Endothelial cell of umbilical vein (primary cell): Measurements from ENCODE around the gene RAB3D. TPM values are rescaled to one million over a fixed set of nuclear protein-coding genes. Genes with fewer than 3 reads are reported as not detected.

Source experiments
- BruUV-seq: library from RNA; stranded (reverse); fragments of 400-500 nt; replicated peaks from 2 replicates; lab custom pipeline; 2021; lab: Mats Ljungman, UMichigan
- CTCF ChIA-PET: fragments of 300-600, 350-600 bp; sonication (Branson Sonifier 250); formaldehyde crosslinking; loops from one replicate; lab custom pipeline; 2021; ENCODE audit warnings: antibody characterized with exemption, inconsistent platforms; lab: Charles Lee
- POLR2A ChIA-PET: fragments of 300-600, 350-600 bp; sonication (Branson Sonifier 250); formaldehyde crosslinking; loops from one replicate; lab custom pipeline; 2021; ENCODE audit warnings: antibody characterized with exemption, inconsistent platforms; lab: Charles Lee
- DNase-seq: peaks from one replicate; pipeline ENCODE4 v3.0.0-alpha.2; 2011; ENCODE audit warnings: low read depth, low spot score
- FAIRE-seq: peaks from 2 replicates; lab custom pipeline; 2011; peaks lifted over from hg19 to GRCh38; lab: Jason Lieb, UNC
- H2AFZ ChIP-seq: 2 replicates; pipeline ENCODE4 v1.6.0; 2012; ENCODE audit warnings: low read depth, low read length, control low read depth, inconsistent platforms
- H3K27ac ChIP-seq: 2 replicates; pipeline ENCODE4 v1.5.1; 2011; ENCODE audit warnings: low read depth, mild to moderate bottlenecking, control low read depth, low read length, moderate library complexity; ENCODE audit not compliant: insufficient read depth
- H3K27me3 ChIP-seq, 2 experiments: 2 replicates each; pipeline versions ENCODE4 v1.6.0 to v1.6.1; 2011; ENCODE audit warnings: low read length in 2 of 2, mixed read lengths in 1 of 2; ENCODE audit not compliant: control insufficient read depth in 2 of 2, insufficient read depth in 2 of 2
- H3K36me3 ChIP-seq, 2 experiments: 2 replicates in 1 of 2; 3 replicates in 1 of 2; pipeline ENCODE4 v1.5.1; 2011; ENCODE audit warnings: low read length in 2 of 2, mild to moderate bottlenecking in 1 of 2, moderate library complexity in 1 of 2; ENCODE audit not compliant: control insufficient read depth in 2 of 2, insufficient read depth in 2 of 2; ENCODE audit errors: extremely low read depth in 1 of 2
- H3K4me1 ChIP-seq: 3 replicates; pipeline ENCODE4 v1.5.1; 2011; ENCODE audit warnings: mild to moderate bottlenecking, low read length; ENCODE audit not compliant: control insufficient read depth, insufficient read depth; ENCODE audit errors: extremely low read depth
- H3K4me2 ChIP-seq: 2 replicates; pipeline ENCODE4 v1.6.1; 2011; ENCODE audit warnings: low read length, control low read depth, mixed read lengths; ENCODE audit not compliant: insufficient read depth
- H3K4me3 ChIP-seq, 3 experiments: fragments of 200-600 bp in 1 of 3; sonication (generic), shearing (Covaris generic) in 1 of 3; replicated peaks in 1 of 3; 2 replicates each; pipeline ENCODE4 v1.5.1; 2011 to 2016; ENCODE audit warnings: control low read depth in 3 of 3, low read length in 3 of 3, mild to moderate bottlenecking in 2 of 3, inconsistent platforms in 1 of 3, low read depth in 1 of 3, moderate library complexity in 1 of 3; ENCODE audit not compliant: insufficient read depth in 1 of 3
- H3K79me2 ChIP-seq: 2 replicates; pipeline ENCODE4 v1.6.0; 2012; ENCODE audit warnings: low read length, inconsistent platforms; ENCODE audit not compliant: control insufficient read depth, insufficient read depth
- H3K9ac ChIP-seq: replicated peaks from 2 replicates; pipeline ENCODE3; 2011; ENCODE audit warnings: low read length, control low read depth; ENCODE audit not compliant: insufficient read depth; ENCODE audit errors: extremely low read depth
- H3K9me1 ChIP-seq: replicated peaks from 3 replicates; pipeline ENCODE4 v1.6.0; 2011; ENCODE audit warnings: mild to moderate bottlenecking, low read length; ENCODE audit not compliant: control insufficient read depth, insufficient read depth; ENCODE audit errors: extremely low read depth
- H3K9me3 ChIP-seq: replicated peaks from 2 replicates; pipeline ENCODE4 v1.5.1; 2012; ENCODE audit warnings: low read length, inconsistent platforms; ENCODE audit not compliant: control insufficient read depth, insufficient read depth
- H4K20me1 ChIP-seq: replicated peaks from 2 replicates; pipeline ENCODE3; 2011; ENCODE audit warnings: mild to moderate bottlenecking, low read length; ENCODE audit not compliant: control insufficient read depth, insufficient read depth; ENCODE audit errors: extremely low read depth
- CTCF ChIP-seq, 2 donors: IDR thresholded peaks; 1 replicate in 1 of 2; 2 replicates in 1 of 2; pipeline ENCODE4 v1.5.1; 2011; ENCODE audit warnings: low read length in 2 of 2, mild to moderate bottlenecking in 2 of 2, moderate library complexity in 2 of 2, control low read depth in 1 of 2, inconsistent platforms in 1 of 2, low read depth in 1 of 2; ENCODE audit not compliant: insufficient read depth in 1 of 2; ENCODE audit errors: extremely low read depth in 1 of 2
- EZH2 ChIP-seq: IDR thresholded peaks from 2 replicates; pipeline ENCODE4 v1.6.1; 2012; ENCODE audit warnings: borderline replicate concordance, low read depth, mild to moderate bottlenecking, moderate library complexity, low read length, inconsistent platforms; ENCODE audit not compliant: severe bottlenecking
- FOS ChIP-seq: IDR thresholded peaks from 2 replicates; pipeline ENCODE4 v1.6.1; 2011; ENCODE audit warnings: mild to moderate bottlenecking, low read length, moderate library complexity, borderline replicate concordance; ENCODE audit not compliant: insufficient read depth
- GATA2 ChIP-seq: IDR thresholded peaks from 2 replicates; pipeline ENCODE4 v1.7.0; 2011; ENCODE audit warnings: low read depth, mild to moderate bottlenecking, moderate library complexity, mixed read lengths, low read length; ENCODE audit not compliant: insufficient read length, insufficient read depth
- MAX ChIP-seq: IDR thresholded peaks from 2 replicates; pipeline ENCODE4 v1.6.1; 2011; ENCODE audit not compliant: insufficient read depth, insufficient read length
- MYC ChIP-seq: IDR thresholded peaks from one replicate; pipeline ENCODE4 v1.6.1; 2011; ENCODE audit warnings: mild to moderate bottlenecking, low read depth, low read length
- POLR2A ChIP-seq: IDR thresholded peaks from 2 replicates; pipeline ENCODE4 v1.6.1; 2012; ENCODE audit warnings: low read depth, mild to moderate bottlenecking, control low read depth, low read length
- POLR2AphosphoS5 ChIP-seq: IDR thresholded peaks from 2 replicates; pipeline ENCODE4 v1.6.1; 2012; ENCODE audit warnings: low read depth, mild to moderate bottlenecking, control low read depth, low read length, moderate library complexity; ENCODE audit not compliant: insufficient read depth
- dilution Hi-C: fragments of 300-500 bp; cut with MboI; formaldehyde crosslinking; loops from one replicate; pipeline ENCODE4 v1.15.0; 2019; ENCODE audit warnings: low sequenced_read_pairs; ENCODE audit not compliant: extremely low pct_ligation_motif_present
- intact Hi-C: fragments of 100-400 bp; cut with micrococcal nuclease; formaldehyde crosslinking; loops from one replicate; pipeline ENCODE4 v1.10.0; 2022
- polyA plus RNA-seq, 4 experiments: library from polyadenylated mRNA; depleted of rRNA in 3 of 4; stranded (reverse) in 3 of 4; unstranded in 1 of 4; fragments of >200 nt; gene quantifications; 2 replicates each; pipeline versions ENCODE4 v1.2.1 to v1.2.3, GENCODE V29; 2011 to 2012; ENCODE audit warnings: missing spikeins in 1 of 4
- total RNA-seq: library from RNA; stranded (reverse); gene quantifications from 2 replicates; pipeline ENCODE4 v1.2.3, GENCODE V29; 2021

The RAB3D gene
- total and polyA plus RNA-seq, 2 donors (not counting 3 experiments of a cell fraction or from before 2014, with no cell fraction given) = 35.4 to 48.2 TPM

- ChIA-PET CTCF (interaction anchor here (1.4 to 3.1 kb wide), 3 partner anchors 13 to 30 kb away, joined by 3 to 17 read pairs (median 4); no protein-coding TSS in a partner anchor), POLR2A (interaction anchor here (0.6 to 1.1 kb wide), 2 partner anchors 17 to 373 kb away, joined by 3 read pairs; no protein-coding TSS in a partner anchor)
- H3K79me2 ChIP-seq = no peaks in the 10 kb centered on the region
- no peaks in the 10 kb centered on the region for H3K9me3 ChIP-seq
- no peak for DNase-seq
- no peaks in the 10 kb centered on the region for H3K27me3 ChIP-seq
- BruUV-seq = no TSS peak
- intact Hi-C loops = no loop called here
- no peaks in the 10 kb centered on the region for H3K36me3 ChIP-seq
- H3K27ac ChIP-seq = no peak overlapping the region
- dilution Hi-C loops = no loop called here
- peaks cover 21% of the 10 kb centered on the region for H3K4me1 ChIP-seq
- no peak overlapping the region for H3K9ac ChIP-seq
- H3K9me1 ChIP-seq = no peaks in the 10 kb centered on the region
- TF ChIP-seq CTCF (IDR thresholded peaks at IDR 0.05; ENCODE audit: extremely low read depth in 1 of 2, insufficient read depth in 1 of 2, low read depth in 1 of 2, low read length in 2 of 2) = no peak
- TF ChIP-seq MAX = no peak
- TF ChIP-seq MYC = no peak
- no peak for TF ChIP-seq FOS
- no peak for TF ChIP-seq POLR2AphosphoS5
- no peak for TF ChIP-seq POLR2A
- TF ChIP-seq EZH2 = no peak
- TF ChIP-seq GATA2 = no peak
- no peak overlapping the region for H2AFZ ChIP-seq
- no peak overlapping the region for H3K4me2 ChIP-seq
- no peak overlapping the region for H3K4me3 ChIP-seq
- H4K20me1 ChIP-seq = no peaks in the 10 kb centered on the region
- FAIRE-seq = no peak
Observed at GRCh38 chr19:11273296-11273695, 66.2 kb downstream of the RAB3D start.

Other genes starting within 250 kb of the RAB3D start
- gene SPC24, start 183.9 kb downstream of the RAB3D start, total RNA-seq = 68.5 and 70.0 TPM in 2 replicates
- 17.2 and 19.8 TPM in 2 replicates for gene SPC24, start 183.9 kb downstream of the RAB3D start, polyA plus RNA-seq
- 77.9 and 78.0 TPM in 2 replicates for gene KANK2, start 142.1 kb downstream of the RAB3D start, total RNA-seq
- gene KANK2, start 142.1 kb downstream of the RAB3D start, polyA plus RNA-seq = 41.7 and 48.1 TPM in 2 replicates
- gene ANGPTL8, start 100.0 kb downstream of the RAB3D start, total RNA-seq = not detected in 2 replicates
- gene ANGPTL8, start 100.0 kb downstream of the RAB3D start, polyA plus RNA-seq = not detected in 2 replicates
- gene DOCK6, start 77.1 kb downstream of the RAB3D start, total RNA-seq = 334 and 353 TPM in 2 replicates
- gene DOCK6, start 77.1 kb downstream of the RAB3D start, polyA plus RNA-seq = 126 and 154 TPM in 2 replicates
- gene TSPAN16, start 43.5 kb downstream of the RAB3D start, total RNA-seq = not detected in 2 replicates
- gene TSPAN16, start 43.5 kb downstream of the RAB3D start, polyA plus RNA-seq = not detected in 2 replicates
- gene TMEM205, start 6.6 kb upstream of the RAB3D start, total RNA-seq = 57.3 and 58.9 TPM in 2 replicates
- gene TMEM205, start 6.6 kb upstream of the RAB3D start, polyA plus RNA-seq = 345 and 364 TPM in 2 replicates
- gene CCDC159, start 6.9 kb upstream of the RAB3D start, total RNA-seq = 30.3 and 31.6 TPM in 2 replicates
- gene CCDC159, start 6.9 kb upstream of the RAB3D start, polyA plus RNA-seq = 28.2 and 30.0 TPM in 2 replicates
- 22.8 and 23.7 TPM in 2 replicates for gene PLPPR2, start 15.8 kb upstream of the RAB3D start, total RNA-seq
- gene PLPPR2, start 15.8 kb upstream of the RAB3D start, polyA plus RNA-seq = 28.7 and 34.5 TPM in 2 replicates
- 2.7 and 3.7 TPM in 2 replicates for gene SWSAP1, start 35.0 kb upstream of the RAB3D start, total RNA-seq
- 4.4 and 4.8 TPM in 2 replicates for gene SWSAP1, start 35.0 kb upstream of the RAB3D start, polyA plus RNA-seq
- 11.4 and 12.6 TPM in 2 replicates for gene EPOR, start 44.7 kb upstream of the RAB3D start, total RNA-seq
- gene EPOR, start 44.7 kb upstream of the RAB3D start, polyA plus RNA-seq = 17.3 and 23.5 TPM in 2 replicates
- gene RGL3, start 79.7 kb upstream of the RAB3D start, total RNA-seq = 1.7 and 5.2 TPM in 2 replicates
- 0.23 and 0.56 TPM in 2 replicates for gene RGL3, start 79.7 kb upstream of the RAB3D start, polyA plus RNA-seq
- 0.97 TPM in 1 of 2 replicates, not detected in the other for gene ODAD3, start 95.5 kb upstream of the RAB3D start, total RNA-seq
- 0.05 and 0.14 TPM in 2 replicates for gene ODAD3, start 95.5 kb upstream of the RAB3D start, polyA plus RNA-seq
- 387 and 425 TPM in 2 replicates for gene PRKCSH, start 96.0 kb upstream of the RAB3D start, total RNA-seq
- 215 and 267 TPM in 2 replicates for gene PRKCSH, start 96.0 kb upstream of the RAB3D start, polyA plus RNA-seq
- gene ELAVL3, start 141.4 kb upstream of the RAB3D start, total RNA-seq = 0.07 TPM in 1 of 2 replicates, not detected in the other
- not detected in 2 replicates for gene ELAVL3, start 141.4 kb upstream of the RAB3D start, polyA plus RNA-seq
- 7.0 and 9.8 TPM in 2 replicates for gene ZNF653, start 166.2 kb upstream of the RAB3D start, total RNA-seq
- 7.1 and 8.7 TPM in 2 replicates for gene ZNF653, start 166.2 kb upstream of the RAB3D start, polyA plus RNA-seq
- gene ECSIT, start 189.5 kb upstream of the RAB3D start, total RNA-seq = 32.4 and 36.7 TPM in 2 replicates
- gene ECSIT, start 189.5 kb upstream of the RAB3D start, polyA plus RNA-seq = 47.2 and 54.0 TPM in 2 replicates
- not detected in 2 replicates for gene CNN1, start 199.2 kb upstream of the RAB3D start, total RNA-seq
- gene CNN1, start 199.2 kb upstream of the RAB3D start, polyA plus RNA-seq = 0.76 and 1.0 TPM in 2 replicates
- 39.4 and 49.9 TPM in 2 replicates for gene ELOF1, start 219.6 kb upstream of the RAB3D start, total RNA-seq
- gene ELOF1, start 219.6 kb upstream of the RAB3D start, polyA plus RNA-seq = 80.2 and 92.6 TPM in 2 replicates
- gene ACP5, start 238.0 kb upstream of the RAB3D start, total RNA-seq = not detected in 2 replicates
- 0.84 and 1.3 TPM in 2 replicates for gene ACP5, start 238.0 kb upstream of the RAB3D start, polyA plus RNA-seq